H1 (cell line): Measurements from ENCODE around the gene CD200R1L. TPM values are rescaled to one million over a fixed set of nuclear protein-coding genes. Genes with fewer than 3 reads are reported as not detected.

ENCODE experiments used
- CTCF ChIA-PET: fragments of 300-600 bp; sonication (Branson Sonifier 250); formaldehyde crosslinking; loops from one replicate; lab custom pipeline; 2021; ENCODE audit not compliant: partially characterized antibody; lab: Charles Lee
- POLR2A ChIA-PET: fragments of 300-600 bp; sonication (Branson Sonifier 250); formaldehyde crosslinking; loops from one replicate; lab custom pipeline; 2021; ENCODE audit warnings: inconsistent platforms; ENCODE audit not compliant: partially characterized antibody; lab: Charles Lee
- DNase-seq, 2 experiments: peaks; one replicate each; pipeline versions ENCODE4 v3.0.0 to v3.0.0-alpha.2; 2010 to 2022; ENCODE audit warnings: low spot score in 2 of 2, low read depth in 1 of 2, mixed read lengths in 1 of 2
- FAIRE-seq: peaks from 2 replicates; lab custom pipeline; 2011; peaks lifted over from hg19 to GRCh38; lab: Jason Lieb, UNC
- H2AFZ ChIP-seq: 2 replicates; pipeline ENCODE4 v1.8.1; 2012; ENCODE audit warnings: low read length, inconsistent platforms
- H2AK5ac ChIP-seq: 2 replicates; pipeline ENCODE4 v1.6.1; 2013; ENCODE audit warnings: low read depth, low read length
- H2BK120ac ChIP-seq: replicated peaks from 2 replicates; pipeline ENCODE3; 2013; ENCODE audit warnings: low read depth, low read length, inconsistent platforms
- H2BK12ac ChIP-seq: 2 replicates; pipeline ENCODE4 v1.6.1; 2013; ENCODE audit warnings: low read depth, low read length
- H2BK15ac ChIP-seq: 2 replicates; pipeline ENCODE4 v1.6.1; 2013; ENCODE audit warnings: low read length
- H2BK20ac ChIP-seq: 2 replicates; pipeline ENCODE4 v1.6.1; 2013; ENCODE audit warnings: low read length
- H2BK5ac ChIP-seq: 2 replicates; pipeline ENCODE4 v1.6.1; 2013; ENCODE audit warnings: low read depth, low read length
- H3K14ac ChIP-seq: 2 replicates; pipeline ENCODE4 v1.6.1; 2013; ENCODE audit warnings: inconsistent platforms; ENCODE audit not compliant: insufficient read length
- H3K18ac ChIP-seq: 2 replicates; pipeline ENCODE4 v1.6.1; 2013; ENCODE audit warnings: low read length; ENCODE audit errors: extremely low read depth
- H3K23ac ChIP-seq: 2 replicates; pipeline ENCODE4 v1.6.1; 2013; ENCODE audit warnings: inconsistent platforms; ENCODE audit not compliant: insufficient read length
- H3K23me2 ChIP-seq: 2 replicates; pipeline ENCODE4 v1.6.1; 2013; ENCODE audit warnings: low read depth, low read length
- H3K27ac ChIP-seq: 2 replicates; pipeline ENCODE4 v1.6.1; 2011; ENCODE audit warnings: low read depth, low read length, inconsistent platforms
- H3K27me3 ChIP-seq, 4 experiments: replicated peaks in 1 of 4; 1 replicate in 1 of 4; 2 replicates in 3 of 4; pipeline versions ENCODE4 v1.6.1 to v1.8.1; 2011 to 2013; ENCODE audit warnings: low read length in 3 of 4, mild to moderate bottlenecking in 3 of 4, inconsistent platforms in 2 of 4, mixed read lengths in 2 of 4, moderate library complexity in 1 of 4; ENCODE audit not compliant: control insufficient read depth in 3 of 4, insufficient read depth in 3 of 4; ENCODE audit errors: extremely low read depth in 1 of 4
- H3K36me3 ChIP-seq, 4 experiments: 2 replicates each; pipeline versions ENCODE4 v1.6.1 to v1.8.1; 2011 to 2013; ENCODE audit warnings: mild to moderate bottlenecking in 4 of 4, low read length in 3 of 4, moderate library complexity in 2 of 4, control low read depth in 1 of 4, inconsistent platforms in 1 of 4; ENCODE audit not compliant: insufficient read depth in 4 of 4, control insufficient read depth in 2 of 4
- H3K4ac ChIP-seq: replicated peaks from 2 replicates; pipeline ENCODE3; 2013; ENCODE audit warnings: low read length, low read depth, mixed read lengths, inconsistent platforms; ENCODE audit not compliant: insufficient read length
- H3K4me1 ChIP-seq, 4 experiments: replicated peaks in 1 of 4; 1 replicate in 1 of 4; 2 replicates in 3 of 4; pipeline versions ENCODE4 v1.6.1 to v1.8.1; 2011 to 2013; ENCODE audit warnings: low read length in 3 of 4, inconsistent platforms in 2 of 4, mixed read lengths in 1 of 4; ENCODE audit not compliant: insufficient read depth in 4 of 4, control insufficient read depth in 3 of 4
- H3K4me2 ChIP-seq, 2 experiments: 2 replicates each; pipeline versions ENCODE4 v1.6.1 to v1.8.1; 2011 to 2013; ENCODE audit warnings: low read depth in 2 of 2, low read length in 2 of 2, control low read depth in 1 of 2, inconsistent platforms in 1 of 2, mild to moderate bottlenecking in 1 of 2; ENCODE audit not compliant: insufficient read depth in 1 of 2
- H3K4me3 ChIP-seq, 4 experiments: fragments of 200-600, 300-600 bp in 1 of 4; sonication (generic), shearing (Covaris generic), sonication (Bioruptor Twin) in 1 of 4; 2 replicates each; pipeline versions ENCODE4 v1.5.1 to v1.8.1; 2011 to 2016; ENCODE audit warnings: low read length in 4 of 4, low read depth in 3 of 4, control low read depth in 2 of 4, inconsistent platforms in 2 of 4, mild to moderate bottlenecking in 2 of 4, mixed read lengths in 1 of 4, moderate library complexity in 1 of 4; ENCODE audit not compliant: insufficient read depth in 2 of 4; ENCODE audit errors: extremely low read depth in 1 of 4
- H3K56ac ChIP-seq: replicated peaks from 2 replicates; pipeline ENCODE3; 2013; ENCODE audit warnings: low read depth, mild to moderate bottlenecking, mixed read lengths, low read length, inconsistent platforms; ENCODE audit not compliant: insufficient read length
- H3K79me1 ChIP-seq: 2 replicates; pipeline ENCODE4 v1.6.1; 2013; ENCODE audit warnings: low read depth, low read length, control low read depth
- H3K79me2 ChIP-seq, 2 experiments: 2 replicates each; pipeline versions ENCODE4 v1.6.1 to v1.8.1; 2012 to 2013; ENCODE audit warnings: low read length in 2 of 2, mild to moderate bottlenecking in 2 of 2, inconsistent platforms in 1 of 2; ENCODE audit not compliant: insufficient read depth in 2 of 2, control insufficient read depth in 1 of 2
- H3K9ac ChIP-seq, 4 experiments: replicated peaks in 1 of 4; 1 replicate in 1 of 4; 2 replicates in 3 of 4; pipeline versions ENCODE4 v1.6.1 to v1.8.1; 2011 to 2013; ENCODE audit warnings: low read depth in 3 of 4, low read length in 3 of 4, control low read depth in 2 of 4, mild to moderate bottlenecking in 2 of 4, moderate library complexity in 2 of 4, inconsistent platforms in 1 of 4; ENCODE audit errors: extremely low read depth in 1 of 4
- H3K9me3 ChIP-seq, 2 experiments: 2 replicates each; pipeline versions ENCODE4 v1.6.1 to v1.8.1; 2012 to 2013; ENCODE audit warnings: mild to moderate bottlenecking in 2 of 2, moderate library complexity in 2 of 2, control low read depth in 1 of 2, inconsistent platforms in 1 of 2, low read depth in 1 of 2, low read length in 1 of 2, mixed read lengths in 1 of 2; ENCODE audit not compliant: insufficient read depth in 2 of 2
- H4K20me1 ChIP-seq, 2 experiments: replicated peaks in 1 of 2; 2 replicates each; pipeline versions ENCODE3 to v1.8.1; 2011 to 2013; ENCODE audit warnings: inconsistent platforms in 2 of 2, low read length in 2 of 2, mild to moderate bottlenecking in 1 of 2; ENCODE audit not compliant: insufficient read depth in 2 of 2, control insufficient read depth in 1 of 2
- H4K5ac ChIP-seq: 2 replicates; pipeline ENCODE4 v1.6.1; 2013; ENCODE audit warnings: low read length, low read depth, mixed read lengths, inconsistent platforms; ENCODE audit not compliant: insufficient read length
- H4K8ac ChIP-seq: 2 replicates; pipeline ENCODE4 v1.8.0; 2013; ENCODE audit warnings: mild to moderate bottlenecking, moderate library complexity, low read length, inconsistent platforms; ENCODE audit not compliant: insufficient read depth; ENCODE audit errors: extremely low read depth
- H4K91ac ChIP-seq: replicated peaks from 2 replicates; pipeline ENCODE3; 2013; ENCODE audit warnings: low read length, mixed read lengths, inconsistent platforms; ENCODE audit not compliant: insufficient read length
- ASH2L ChIP-seq: fragments of 200-600, 300-600 bp; sonication (generic); IDR thresholded peaks from one replicate; pipeline ENCODE4 v1.7.1; 2017; ENCODE audit warnings: low read length
- EZH2 ChIP-seq: fragments of 200-600 bp; sonication (generic); IDR thresholded peaks from 2 replicates; pipeline ENCODE4 v1.7.1; 2012; ENCODE audit warnings: low read depth, mild to moderate bottlenecking, moderate library complexity, low read length, inconsistent platforms; ENCODE audit not compliant: severe bottlenecking
- KDM5A ChIP-seq: fragments of 200-600 bp; IDR thresholded peaks from 2 replicates; pipeline ENCODE4 v1.7.1; 2012; ENCODE audit warnings: mild to moderate bottlenecking, low read length, inconsistent platforms, mixed read lengths
- TCF12 ChIP-seq: IDR thresholded peaks from 2 replicates; pipeline ENCODE4 v1.6.1; 2011; ENCODE audit warnings: low read depth, mild to moderate bottlenecking, low read length
- WGBS, 2 experiments: shearing (Covaris generic) in 1 of 2; methylation state at CpG; one replicate each; pipeline versions ENCODE4 v1.1.6 to v1.1.7; 2013 to 2015; ENCODE audit warnings: low lambda C conversion rate in 2 of 2, mixed read lengths in 2 of 2, inconsistent platforms in 1 of 2, low coverage in 1 of 2, missing lambda C conversion rate in 1 of 2; ENCODE audit not compliant: insufficient replicate concordance in 2 of 2, insufficient coverage in 1 of 2, insufficient read length in 1 of 2; ENCODE audit errors: extremely low coverage in 1 of 2, missing lambda C conversion rate in 1 of 2; 5-methylcytosine and 5-hydroxymethylcytosine counted together
- polyA plus RNA-seq, 7 experiments: library from polyadenylated mRNA; depleted of rRNA in 3 of 7; stranded (reverse) in 5 of 7; unstranded in 2 of 7; fragments of >200 nt in 5 of 7; fragments of 200-250 nt in 2 of 7; gene quantifications; 1 replicate in 5 of 7; 2 replicates in 1 of 7; 4 replicates in 1 of 7; pipeline versions ENCODE4 v1.2.1 to v1.2.3, GENCODE V29; 2011 to 2013; ENCODE audit warnings: missing spikeins in 2 of 7, mixed read lengths in 2 of 7
- total RNA-seq: library from RNA; stranded (reverse); fragmentation: NEBNext Ultra II Directional; extraction: Animal tissue kit (Norgen Biotek cat#: 25700); gene quantifications from 2 replicates; pipeline ENCODE4 v1.2.1, GENCODE V29; 2021
- TF ChIP-seq, protein P1 (sequence below), 3 experiments: IDR thresholded peaks; 1 replicate in 2 of 3; 2 replicates in 1 of 3; pipeline versions ENCODE4 v1.5.1 to v1.6.1; 2011; ENCODE audit warnings: low read length in 3 of 3, mild to moderate bottlenecking in 3 of 3, inconsistent platforms in 2 of 3, low read depth in 1 of 3, moderate library complexity in 1 of 3; ENCODE audit not compliant: insufficient read depth in 1 of 3; ENCODE audit errors: control extremely low read depth in 1 of 3

The CD200R1L gene
- total and polyA plus RNA-seq, 2 of the 8 experiments (the other 6 are each of a cell fraction or from before 2014, with no cell fraction given): not detected

DNA sequence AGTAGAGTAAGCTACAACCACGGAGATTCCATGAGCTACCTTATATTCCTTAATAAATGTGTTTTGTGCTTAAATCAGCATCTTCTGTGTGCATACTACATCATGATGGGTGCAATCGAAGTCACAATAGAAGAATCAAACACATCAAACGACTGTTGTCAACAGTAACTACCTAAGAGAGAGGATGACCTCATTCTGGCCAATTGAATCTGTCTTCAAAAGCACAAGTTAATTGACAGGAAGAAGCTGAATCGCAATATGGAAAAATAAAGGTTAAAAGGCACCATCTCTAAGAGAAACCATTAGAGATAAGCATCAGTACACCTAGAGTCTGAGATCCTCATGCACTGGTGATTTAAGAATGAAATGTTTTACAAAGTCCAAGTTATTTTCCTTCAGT is 39.0 kb downstream of the CD200R1L start:
- no peak overlapping the region for H4K5ac ChIP-seq
- no peak overlapping the region for H3K27ac ChIP-seq
- no peak overlapping the region for H3K56ac ChIP-seq
- no peaks in the 10 kb centered on the region for H3K36me3 ChIP-seq
- H2AK5ac ChIP-seq: no peak overlapping the region
- H4K8ac ChIP-seq: no peak overlapping the region
- no peak overlapping the region for H3K9ac ChIP-seq
- H2BK5ac ChIP-seq: no peak overlapping the region
- no peak overlapping the region for H3K18ac ChIP-seq
- no peaks in the 10 kb centered on the region for H3K4me1 ChIP-seq
- DNase-seq: no peak
- H3K23ac ChIP-seq: no peak overlapping the region
- H3K23me2 ChIP-seq: no peaks in the 10 kb centered on the region
- H4K20me1 ChIP-seq: no peaks in the 10 kb centered on the region
- no peak overlapping the region for H3K4me3 ChIP-seq
- H4K91ac ChIP-seq: no peak overlapping the region
- H2BK12ac ChIP-seq: no peak overlapping the region
- no peak overlapping the region for H3K4ac ChIP-seq
- H2AFZ ChIP-seq: no peak overlapping the region
- H3K79me1 ChIP-seq: no peaks in the 10 kb centered on the region
- no peaks in the 10 kb centered on the region for H3K9me3 ChIP-seq
- WGBS, 2 experiments: 74% methylated on average over 4 of the region's 4 CpGs; no CpG with 5 or more reads in 1 of the 2 experiments
- CTCF ChIA-PET: interaction anchor here (0.9 to 2.1 kb wide), 8 partner anchors 9 to 167 kb away, joined by 3 to 8 read pairs (median 4); partner anchors contain the start of gene CD200R1
- no peak for TF ChIP-seq EZH2
- no peak for TF ChIP-seq KDM5A
- TF ChIP-seq ASH2L: no peak
- TF ChIP-seq, protein P1, sequence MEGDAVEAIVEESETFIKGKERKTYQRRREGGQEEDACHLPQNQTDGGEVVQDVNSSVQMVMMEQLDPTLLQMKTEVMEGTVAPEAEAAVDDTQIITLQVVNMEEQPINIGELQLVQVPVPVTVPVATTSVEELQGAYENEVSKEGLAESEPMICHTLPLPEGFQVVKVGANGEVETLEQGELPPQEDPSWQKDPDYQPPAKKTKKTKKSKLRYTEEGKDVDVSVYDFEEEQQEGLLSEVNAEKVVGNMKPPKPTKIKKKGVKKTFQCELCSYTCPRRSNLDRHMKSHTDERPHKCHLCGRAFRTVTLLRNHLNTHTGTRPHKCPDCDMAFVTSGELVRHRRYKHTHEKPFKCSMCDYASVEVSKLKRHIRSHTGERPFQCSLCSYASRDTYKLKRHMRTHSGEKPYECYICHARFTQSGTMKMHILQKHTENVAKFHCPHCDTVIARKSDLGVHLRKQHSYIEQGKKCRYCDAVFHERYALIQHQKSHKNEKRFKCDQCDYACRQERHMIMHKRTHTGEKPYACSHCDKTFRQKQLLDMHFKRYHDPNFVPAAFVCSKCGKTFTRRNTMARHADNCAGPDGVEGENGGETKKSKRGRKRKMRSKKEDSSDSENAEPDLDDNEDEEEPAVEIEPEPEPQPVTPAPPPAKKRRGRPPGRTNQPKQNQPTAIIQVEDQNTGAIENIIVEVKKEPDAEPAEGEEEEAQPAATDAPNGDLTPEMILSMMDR (IDR thresholded peaks at IDR 0.05; ENCODE audit: control extremely low read depth in 1 of 3, insufficient read depth in 1 of 3, low read depth in 1 of 3, low read length in 3 of 3): no peak
- TF ChIP-seq TCF12: no peak
- no peaks in the 10 kb centered on the region for H3K79me2 ChIP-seq
- H2BK20ac ChIP-seq: no peak overlapping the region
- H3K27me3 ChIP-seq: no peaks in the 10 kb centered on the region
- no peak overlapping the region for H3K4me2 ChIP-seq
- H2BK120ac ChIP-seq: no peak overlapping the region
- no peak overlapping the region for H2BK15ac ChIP-seq
- no peak for FAIRE-seq
- POLR2A ChIA-PET: no interaction called here
- H3K14ac ChIP-seq: no peak overlapping the region
